ENCODE results near the gene DARS1.

DARS1 gene

GRCh38 chr2:135942936-135943688 is 42.3 kb downstream of the DARS1 start:
- Histone ChIP-seq H4K8ac (ENCODE audit: low read depth, low read length) (no peak overlapping the region), H3K4me1 (ENCODE audit: control insufficient read depth in 1 of 2, insufficient read depth in 2 of 2, low read length in 2 of 2) (peaks cover 0 to under 1% of the 10 kb centered on the region in 2 experiments), H2BK5ac (ENCODE audit: low read depth, low read length, poor library complexity) (no peak overlapping the region), H3K27ac (ENCODE audit: low read depth, low read length) (no peak overlapping the region), H3K9ac (ENCODE audit: low read length) (no peak overlapping the region), H3K18ac (ENCODE audit: low read length) (no peak overlapping the region), H3K79me1 (ENCODE audit: low read length) (no peaks in the 10 kb centered on the region), H2BK12ac (ENCODE audit: low read length) (no peak overlapping the region), H2BK120ac (ENCODE audit: insufficient read depth, low read length, poor library complexity) (no peak overlapping the region), H4K12ac (ENCODE audit: low read depth, low read length) (no peak overlapping the region), H2AFZ (ENCODE audit: insufficient read depth, low read length, poor library complexity) (no peak overlapping the region), H3K4me3 (ENCODE audit: low read depth, low read length) (no peak overlapping the region), H3K14ac (ENCODE audit: low read length) (no peak overlapping the region), H3K23ac (ENCODE audit: low read length) (no peak overlapping the region), H3K27me3 (ENCODE audit: insufficient read depth, low read length) (no peaks in the 10 kb centered on the region), H4K91ac (ENCODE audit: low read depth, low read length) (no peak overlapping the region), H2AK5ac (ENCODE audit: low read length) (no peak overlapping the region), H3K4ac (ENCODE audit: low read depth, low read length) (no peak overlapping the region), H3K36me3 (ENCODE audit: control insufficient read depth in 1 of 2, insufficient read depth in 2 of 2, low read length in 2 of 2) (peaks cover 0 to 2% of the 10 kb centered on the region in 2 experiments), H3K9me3 (ENCODE audit: insufficient read depth, low read depth, low read length) (no peaks in the 10 kb centered on the region), H3K4me2 (ENCODE audit: low read length) (no peak overlapping the region), H3K79me2 (ENCODE audit: control insufficient read depth, insufficient read depth, low read length, poor library complexity) (no peaks in the 10 kb centered on the region)
- no peak for DNase-seq
- WGBS (ENCODE audit: extremely low coverage, insufficient coverage, insufficient read length) = no CpG with 5 or more reads among the region's 5 CpGs

- Histone ChIP-seq H2BK120ac (ENCODE audit: insufficient read depth, low read length, poor library complexity) (no peak overlapping the region), H3K27ac (ENCODE audit: low read depth, low read length) (no peak overlapping the region), H2AK5ac (ENCODE audit: low read length) (no peak overlapping the region), H3K36me3 (ENCODE audit: control insufficient read depth in 1 of 2, insufficient read depth in 2 of 2, low read length in 2 of 2) (peaks cover 2 to 4% of the 10 kb centered on the region in 2 experiments), H2BK12ac (ENCODE audit: low read length) (no peak overlapping the region), H3K9me3 (ENCODE audit: insufficient read depth, low read depth, low read length) (no peaks in the 10 kb centered on the region), H3K4me2 (ENCODE audit: low read length) (no peak overlapping the region), H2AFZ (ENCODE audit: insufficient read depth, low read length, poor library complexity) (no peak overlapping the region), H4K12ac (ENCODE audit: low read depth, low read length) (no peak overlapping the region), H3K18ac (ENCODE audit: low read length) (no peak overlapping the region), H3K4me3 (ENCODE audit: low read depth, low read length) (no peak overlapping the region), H3K4ac (ENCODE audit: low read depth, low read length) (no peak overlapping the region), H2BK5ac (ENCODE audit: low read depth, low read length, poor library complexity) (no peak overlapping the region), H3K27me3 (ENCODE audit: insufficient read depth, low read length) (no peaks in the 10 kb centered on the region), H3K4me1 (ENCODE audit: control insufficient read depth in 1 of 2, insufficient read depth in 2 of 2, low read length in 2 of 2) (no peaks in the 10 kb centered on the region), H3K23ac (ENCODE audit: low read length) (no peak overlapping the region), H3K79me2 (ENCODE audit: control insufficient read depth, insufficient read depth, low read length, poor library complexity) (no peaks in the 10 kb centered on the region), H3K14ac (ENCODE audit: low read length) (no peak overlapping the region), H4K91ac (ENCODE audit: low read depth, low read length) (no peak overlapping the region), H4K8ac (ENCODE audit: low read depth, low read length) (no peak overlapping the region), H3K79me1 (ENCODE audit: low read length) (no peaks in the 10 kb centered on the region), H3K9ac (ENCODE audit: low read length) (no peak overlapping the region)
- DNase-seq = no peak
Observed at GRCh38 chr2:135936524-135936923, 48.9 kb downstream of the DARS1 start.

- Histone ChIP-seq H3K18ac (ENCODE audit: low read length) (no peak overlapping the region), H2BK12ac (ENCODE audit: low read length) (no peak overlapping the region), H3K23ac (ENCODE audit: low read length) (no peak overlapping the region), H4K8ac (ENCODE audit: low read depth, low read length) (no peak overlapping the region), H3K9ac (ENCODE audit: low read length) (no peak overlapping the region), H3K27me3 (ENCODE audit: insufficient read depth, low read length) (no peaks in the 10 kb centered on the region), H3K79me2 (ENCODE audit: control insufficient read depth, insufficient read depth, low read length, poor library complexity) (no peaks in the 10 kb centered on the region), H3K4ac (ENCODE audit: low read depth, low read length) (no peak overlapping the region), H3K36me3 (ENCODE audit: control insufficient read depth in 1 of 2, insufficient read depth in 2 of 2, low read length in 2 of 2) (peaks cover 4 to 6% of the 10 kb centered on the region in 2 experiments), H2AFZ (ENCODE audit: insufficient read depth, low read length, poor library complexity) (no peak overlapping the region), H3K4me2 (ENCODE audit: low read length) (no peak overlapping the region), H2BK5ac (ENCODE audit: low read depth, low read length, poor library complexity) (no peak overlapping the region), H4K12ac (ENCODE audit: low read depth, low read length) (no peak overlapping the region), H3K4me3 (ENCODE audit: low read depth, low read length) (no peak overlapping the region), H3K4me1 (ENCODE audit: control insufficient read depth in 1 of 2, insufficient read depth in 2 of 2, low read length in 2 of 2) (no peaks in the 10 kb centered on the region), H3K9me3 (ENCODE audit: insufficient read depth, low read depth, low read length) (no peaks in the 10 kb centered on the region), H4K91ac (ENCODE audit: low read depth, low read length) (no peak overlapping the region), H2BK120ac (ENCODE audit: insufficient read depth, low read length, poor library complexity) (no peak overlapping the region), H2AK5ac (ENCODE audit: low read length) (no peak overlapping the region), H3K14ac (ENCODE audit: low read length) (no peak overlapping the region), H3K27ac (ENCODE audit: low read depth, low read length) (no peak overlapping the region), H3K79me1 (ENCODE audit: low read length) (no peaks in the 10 kb centered on the region)
- DNase-seq = no peak
Observed at GRCh38 chr2:135935914-135936313, 49.5 kb downstream of the DARS1 start.

- H2BK12ac ChIP-seq (ENCODE audit: low read length) = no peak overlapping the region
- H3K4me1 ChIP-seq (ENCODE audit: control insufficient read depth in 1 of 2, insufficient read depth in 2 of 2, low read length in 2 of 2) = no peaks in the 10 kb centered on the region
- H4K12ac ChIP-seq (ENCODE audit: low read depth, low read length) = no peak overlapping the region
Observed at GRCh38 chr2:135931776-135932443, 53.5 kb downstream of the DARS1 start.

More at GRCh38 chr2:135931776-135932443, 53.5 kb downstream of the DARS1 start:
- Histone ChIP-seq H2AFZ (ENCODE audit: insufficient read depth, low read length, poor library complexity) (no peak overlapping the region), H3K27me3 (ENCODE audit: insufficient read depth, low read length) (no peaks in the 10 kb centered on the region), H3K9me3 (ENCODE audit: insufficient read depth, low read depth, low read length) (no peaks in the 10 kb centered on the region), H3K14ac (ENCODE audit: low read length) (no peak overlapping the region), H3K27ac (ENCODE audit: low read depth, low read length) (no peak overlapping the region), H3K4ac (ENCODE audit: low read depth, low read length) (no peak overlapping the region), H3K36me3 (ENCODE audit: control insufficient read depth in 1 of 2, insufficient read depth in 2 of 2, low read length in 2 of 2) (peaks cover 3 to 9% of the 10 kb centered on the region in 2 experiments), H2BK120ac (ENCODE audit: insufficient read depth, low read length, poor library complexity) (no peak overlapping the region), H2BK5ac (ENCODE audit: low read depth, low read length, poor library complexity) (no peak overlapping the region), H3K4me3 (ENCODE audit: low read depth, low read length) (no peak overlapping the region), H3K9ac (ENCODE audit: low read length) (no peak overlapping the region), H3K79me1 (ENCODE audit: low read length) (no peaks in the 10 kb centered on the region), H4K91ac (ENCODE audit: low read depth, low read length) (no peak overlapping the region), H3K23ac (ENCODE audit: low read length) (no peak overlapping the region), H3K18ac (ENCODE audit: low read length) (no peak overlapping the region), H3K79me2 (ENCODE audit: control insufficient read depth, insufficient read depth, low read length, poor library complexity) (no peaks in the 10 kb centered on the region), H3K4me2 (ENCODE audit: low read length) (no peak overlapping the region), H2AK5ac (ENCODE audit: low read length) (no peak overlapping the region), H4K8ac (ENCODE audit: low read depth, low read length) (no peak overlapping the region)
- no peak for DNase-seq
